ENCODE data around the gene CCDC47.

The CCDC47 gene

GRCh38 chr17:63699638-63700527 is 73.5 kb downstream of the CCDC47 start, which contains the start of gene LIMD2:
Gene LIMD2 (minus strand): TSS chr17:63700125. CDS start chr17:63699298, 827 bp downstream.
- no peak for FAIRE-seq

DNA sequence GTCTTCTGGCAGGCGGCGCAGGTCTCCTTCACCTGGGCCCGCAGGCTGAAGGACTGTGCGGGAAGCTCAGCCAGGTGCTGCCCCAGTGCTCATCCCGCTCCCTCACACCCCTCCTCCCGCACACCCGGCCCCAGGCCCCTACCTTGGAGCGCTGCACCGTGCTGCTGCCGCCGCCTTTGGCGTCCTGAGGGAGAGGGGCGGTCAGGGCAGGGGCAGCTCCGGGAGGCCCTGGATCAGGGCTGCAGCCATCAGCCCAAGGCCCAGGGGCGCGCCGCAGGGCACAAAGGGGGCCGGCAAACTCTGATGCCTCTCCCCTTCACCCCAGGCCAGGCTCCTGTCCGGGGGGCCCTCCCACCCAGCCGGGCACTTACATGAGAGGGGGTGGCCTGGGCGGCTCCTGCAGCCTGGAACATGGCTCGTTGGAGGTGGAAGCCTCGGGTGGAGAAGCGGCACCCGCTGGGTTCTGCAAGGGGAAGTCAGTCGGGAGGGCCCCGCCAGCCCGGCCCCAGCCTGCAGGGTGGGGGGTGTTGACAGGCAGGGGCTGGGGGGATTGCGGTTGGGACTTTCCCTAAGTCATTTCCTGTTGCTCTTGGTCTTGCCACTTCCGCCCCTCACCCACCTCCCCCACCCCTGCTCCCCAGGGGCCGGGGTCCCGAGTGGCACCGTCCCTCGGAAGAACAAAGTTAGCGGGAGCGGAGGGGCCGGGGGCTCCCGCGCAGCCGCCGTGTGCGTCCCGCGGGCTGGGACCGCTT is 74.3 kb downstream of the CCDC47 start:
- FAIRE-seq, result peak; percentile 95
- DNase-seq (ENCODE audit: insufficient read length, low spot score), result peak; percentile 61

More at GRCh38 chr17:63699638-63700527, 73.5 kb downstream of the CCDC47 start, which contains the start of gene LIMD2:
- no peak for DNase-seq (ENCODE audit: insufficient read length, low spot score)

GRCh38 chr17:63698381-63698885 is 75.0 kb downstream of the CCDC47 start:
- FAIRE-seq, result peak; percentile 69
- no peak for DNase-seq (ENCODE audit: insufficient read length, low spot score)

GRCh38 chr17:63697341-63698286 is 75.8 kb downstream of the CCDC47 start:
- DNase-seq (ENCODE audit: insufficient read length, low spot score), result peak; percentile 63
- peak; percentile 97 for FAIRE-seq

- DNase-seq (ENCODE audit: insufficient read length, low spot score) (no peak), FAIRE-seq (peak; percentile 94)
Measured at GRCh38 chr17:63696381-63696961, 76.9 kb downstream of the CCDC47 start.

GRCh38 chr17:63695889-63696288 is 77.5 kb downstream of the CCDC47 start:
- DNase-seq (ENCODE audit: insufficient read length, low spot score), result no peak
- FAIRE-seq, result no peak
